Progenitor cell of endocrine pancreas (in vitro differentiated cells): ENCODE data around the gene ZFHX3. TPM values are rescaled to one million over a fixed set of nuclear protein-coding genes. Genes with fewer than 3 reads are reported as not detected.
"Not testable (repeated sequence)": the region's sequence is repeated elsewhere in the genome, so short reads cannot be mapped to it uniquely, and the experiment has no call there.

Experiments
- DNase-seq: peaks from one replicate; pipeline ENCODE4 v3.0.0; 2021; ENCODE audit warnings: low spot score; ENCODE audit not compliant: unreplicated experiment
- H3K27ac Mint-ChIP-seq: 2 replicates; pipeline ENCODE4 v1.8.0; 2021; ENCODE audit warnings: mild to moderate bottlenecking, moderate library complexity, mixed read lengths
- H3K27me3 Mint-ChIP-seq: 2 replicates; pipeline ENCODE4 v1.8.0; 2021; ENCODE audit warnings: mixed read lengths
- H3K36me3 Mint-ChIP-seq: 2 replicates; pipeline ENCODE4 v1.8.0; 2022; ENCODE audit warnings: mixed read lengths; ENCODE audit not compliant: insufficient read depth
- H3K4me1 Mint-ChIP-seq: 2 replicates; pipeline ENCODE4 v1.8.0; 2021; ENCODE audit warnings: low read depth, mixed read lengths
- H3K4me3 Mint-ChIP-seq: 2 replicates; pipeline ENCODE4 v1.8.0; 2021; ENCODE audit warnings: low read depth, mild to moderate bottlenecking, moderate library complexity, mixed read lengths
- H3K9me3 Mint-ChIP-seq: 2 replicates; pipeline ENCODE4 v1.8.0; 2021; ENCODE audit warnings: low read depth, mixed read lengths
- total RNA-seq: library from RNA; stranded (reverse); gene quantifications from 2 replicates; pipeline ENCODE4 v1.2.1, GENCODE V29; 2021
- TF ChIP-seq, protein P1 (sequence below): fragments of 200-600 bp; sonication (generic); IDR thresholded peaks from one replicate; pipeline ENCODE4 v1.5.0; 2021; ENCODE audit warnings: antibody characterized with exemption, mild to moderate bottlenecking; ENCODE audit not compliant: unreplicated experiment

Gene ZFHX3
- total RNA-seq, 1 donor from 2014 or later = 54.0 TPM

DNA sequence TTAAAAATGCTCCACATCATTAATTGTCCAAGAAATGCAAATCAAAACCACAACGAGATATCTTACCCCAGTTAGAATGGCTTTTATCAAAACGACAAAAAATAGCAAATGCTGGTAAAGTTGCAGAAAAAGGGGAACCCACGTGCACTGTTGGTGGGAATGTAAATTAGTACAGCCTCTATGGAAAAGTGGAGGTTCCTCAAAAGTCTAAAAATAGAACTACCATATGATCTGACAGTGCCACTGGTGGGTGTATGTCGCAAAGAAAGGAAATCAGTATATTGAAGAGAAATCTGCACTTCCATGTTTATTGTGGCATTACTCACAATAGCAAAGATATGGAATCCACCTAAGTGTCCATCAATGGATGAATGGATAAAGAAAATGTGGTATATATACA is 38.2 kb upstream of the ZFHX3 start:
- Mint-ChIP-seq H3K36me3 (no peaks in the 10 kb centered on the region), H3K4me3 (no peak overlapping the region), H3K9me3 (peaks cover 7% of the 10 kb centered on the region), H3K27me3 (peaks cover 8% of the 10 kb centered on the region), H3K4me1 (no peaks in the 10 kb centered on the region), H3K27ac (no peak overlapping the region)
- TF ChIP-seq, protein P1, sequence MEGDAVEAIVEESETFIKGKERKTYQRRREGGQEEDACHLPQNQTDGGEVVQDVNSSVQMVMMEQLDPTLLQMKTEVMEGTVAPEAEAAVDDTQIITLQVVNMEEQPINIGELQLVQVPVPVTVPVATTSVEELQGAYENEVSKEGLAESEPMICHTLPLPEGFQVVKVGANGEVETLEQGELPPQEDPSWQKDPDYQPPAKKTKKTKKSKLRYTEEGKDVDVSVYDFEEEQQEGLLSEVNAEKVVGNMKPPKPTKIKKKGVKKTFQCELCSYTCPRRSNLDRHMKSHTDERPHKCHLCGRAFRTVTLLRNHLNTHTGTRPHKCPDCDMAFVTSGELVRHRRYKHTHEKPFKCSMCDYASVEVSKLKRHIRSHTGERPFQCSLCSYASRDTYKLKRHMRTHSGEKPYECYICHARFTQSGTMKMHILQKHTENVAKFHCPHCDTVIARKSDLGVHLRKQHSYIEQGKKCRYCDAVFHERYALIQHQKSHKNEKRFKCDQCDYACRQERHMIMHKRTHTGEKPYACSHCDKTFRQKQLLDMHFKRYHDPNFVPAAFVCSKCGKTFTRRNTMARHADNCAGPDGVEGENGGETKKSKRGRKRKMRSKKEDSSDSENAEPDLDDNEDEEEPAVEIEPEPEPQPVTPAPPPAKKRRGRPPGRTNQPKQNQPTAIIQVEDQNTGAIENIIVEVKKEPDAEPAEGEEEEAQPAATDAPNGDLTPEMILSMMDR = no peak
- no peak for DNase-seq

DNA sequence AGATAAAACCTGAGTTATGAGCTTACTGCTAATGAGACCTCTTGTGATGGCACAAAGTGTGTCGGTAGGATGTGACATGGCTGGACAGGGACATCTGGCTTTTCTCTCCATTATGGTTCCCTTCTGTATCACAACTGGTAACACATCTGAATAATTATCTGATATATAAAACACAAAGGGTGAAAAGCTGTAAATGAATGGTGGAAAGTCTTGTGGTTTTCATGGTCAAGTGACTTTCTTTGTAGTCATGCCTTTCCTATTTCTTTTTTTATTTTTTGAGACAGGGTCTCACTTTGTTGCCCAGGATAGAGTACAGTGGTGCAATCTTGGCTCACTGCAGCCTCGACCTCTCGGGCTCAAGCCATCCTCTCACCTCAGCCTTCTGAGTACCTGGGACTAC is 35.3 kb upstream of the ZFHX3 start:
- Mint-ChIP-seq H3K27me3 (peaks cover 14% of the 10 kb centered on the region), H3K4me1 (no peaks in the 10 kb centered on the region), H3K9me3 (peaks cover 7% of the 10 kb centered on the region), H3K27ac (no peak overlapping the region), H3K4me3 (no peak overlapping the region), H3K36me3 (no peaks in the 10 kb centered on the region)
- DNase-seq = no peak
- TF ChIP-seq, protein P1 = no peak

DNA sequence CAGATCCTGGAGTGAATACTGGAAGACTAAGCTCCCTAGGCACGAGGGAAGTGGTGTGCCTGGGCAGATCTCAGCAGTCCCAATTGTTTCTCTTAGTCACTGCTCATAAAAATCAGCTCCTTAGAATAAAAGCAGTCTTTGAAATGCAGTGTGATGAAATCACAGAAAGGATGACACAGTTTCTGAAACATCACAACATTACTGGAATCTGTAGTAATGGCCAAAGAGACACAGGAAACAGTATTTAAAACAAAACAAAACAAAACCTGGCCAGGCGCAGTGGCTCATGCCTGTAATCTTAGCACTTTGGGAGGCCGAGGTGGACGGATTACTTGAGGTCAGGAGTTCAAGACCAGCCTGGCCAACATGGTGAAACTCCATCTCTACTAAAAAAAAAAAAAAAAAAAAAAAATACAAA is 34.7 kb upstream of the ZFHX3 start:
- DNase-seq, H3K4me1 Mint-ChIP-seq, H3K9me3 Mint-ChIP-seq, H3K27ac Mint-ChIP-seq, H3K4me3 Mint-ChIP-seq, H3K36me3 Mint-ChIP-seq: not testable (repeated sequence)
- peaks cover 12% of the 10 kb centered on the region for H3K27me3 Mint-ChIP-seq

DNA sequence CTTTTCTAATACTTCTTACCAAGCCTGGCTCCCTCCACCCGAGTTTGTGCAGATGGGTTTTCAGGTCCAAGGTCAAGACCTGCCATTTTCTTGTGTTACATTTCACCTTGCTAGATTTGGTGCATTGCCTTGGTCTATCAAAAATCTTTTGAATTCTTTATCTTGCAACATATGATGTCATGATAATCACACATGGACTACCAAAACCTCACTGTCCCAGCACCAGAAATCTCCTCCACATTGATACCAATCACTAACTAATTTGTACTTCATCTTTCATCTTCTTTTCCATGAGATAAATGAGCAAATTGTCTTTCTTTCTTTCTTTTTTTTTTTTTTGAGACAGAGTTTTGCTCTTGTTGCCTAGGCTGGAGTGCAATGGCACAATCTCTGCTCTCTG is 33.0 kb upstream of the ZFHX3 start:
- Mint-ChIP-seq H3K27ac (no peak overlapping the region), H3K36me3 (no peaks in the 10 kb centered on the region), H3K27me3 (peaks cover 12% of the 10 kb centered on the region), H3K4me3 (no peak overlapping the region), H3K9me3 (peaks cover 7% of the 10 kb centered on the region), H3K4me1 (peaks cover 2% of the 10 kb centered on the region)
- no peak for DNase-seq
- TF ChIP-seq, protein P1 = no peak

DNA sequence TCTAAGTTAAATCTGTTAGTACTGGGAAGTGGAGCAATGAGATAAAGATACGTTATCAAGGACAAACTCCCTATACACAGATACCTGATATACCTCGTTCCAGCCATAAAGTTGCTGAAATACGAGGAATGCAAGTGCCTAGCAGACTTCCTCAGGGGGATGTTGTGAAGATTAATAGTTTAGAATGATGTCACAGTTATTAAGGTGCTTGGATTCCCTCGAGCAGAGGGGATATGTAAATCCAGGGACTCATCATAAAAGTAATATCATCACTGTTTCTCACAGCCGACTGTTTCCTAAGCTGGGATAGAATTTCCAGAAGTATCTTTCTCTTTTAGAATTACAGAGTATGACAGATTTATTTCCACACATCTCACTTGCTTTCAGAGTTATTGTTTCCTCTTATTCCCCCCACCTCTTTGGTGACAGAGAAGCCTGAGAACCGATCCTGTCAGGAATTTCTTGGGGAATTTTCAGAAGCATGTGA is 28.4 kb upstream of the ZFHX3 start:
- no peak for DNase-seq
- no peaks in the 10 kb centered on the region for H3K9me3 Mint-ChIP-seq
- peaks cover 25% of the 10 kb centered on the region for H3K27me3 Mint-ChIP-seq
- peaks cover 5% of the 10 kb centered on the region for H3K4me1 Mint-ChIP-seq
- no peak overlapping the region for H3K4me3 Mint-ChIP-seq
- H3K27ac Mint-ChIP-seq = peak overlapping the region; percentile 8
- TF ChIP-seq, protein P1 = no peak
- no peaks in the 10 kb centered on the region for H3K36me3 Mint-ChIP-seq

DNA sequence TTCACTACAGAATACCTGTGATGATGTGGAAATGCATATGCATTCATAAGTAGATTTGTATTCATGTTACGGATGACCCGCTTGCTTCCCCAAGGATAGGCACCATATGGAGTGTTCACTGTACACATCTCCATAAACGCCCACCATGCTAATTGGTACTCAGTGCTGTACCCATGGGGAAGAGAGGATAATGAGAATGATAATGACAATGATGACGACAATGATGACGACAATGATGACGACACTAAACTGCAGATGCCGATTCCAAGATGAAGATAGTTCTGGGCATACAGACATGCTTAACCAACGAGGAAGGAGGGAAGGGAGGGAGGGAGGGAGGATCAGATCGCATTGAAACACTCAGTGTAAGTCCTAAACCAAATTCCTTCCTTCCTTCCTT is 26.5 kb upstream of the ZFHX3 start:
- Mint-ChIP-seq H3K27ac (no peak overlapping the region), H3K9me3 (no peaks in the 10 kb centered on the region), H3K4me3 (no peak overlapping the region), H3K36me3 (no peaks in the 10 kb centered on the region), H3K4me1 (peaks cover 17% of the 10 kb centered on the region), H3K27me3 (peaks cover 23% of the 10 kb centered on the region)
- TF ChIP-seq, protein P1 = no peak
- no peak for DNase-seq

DNA sequence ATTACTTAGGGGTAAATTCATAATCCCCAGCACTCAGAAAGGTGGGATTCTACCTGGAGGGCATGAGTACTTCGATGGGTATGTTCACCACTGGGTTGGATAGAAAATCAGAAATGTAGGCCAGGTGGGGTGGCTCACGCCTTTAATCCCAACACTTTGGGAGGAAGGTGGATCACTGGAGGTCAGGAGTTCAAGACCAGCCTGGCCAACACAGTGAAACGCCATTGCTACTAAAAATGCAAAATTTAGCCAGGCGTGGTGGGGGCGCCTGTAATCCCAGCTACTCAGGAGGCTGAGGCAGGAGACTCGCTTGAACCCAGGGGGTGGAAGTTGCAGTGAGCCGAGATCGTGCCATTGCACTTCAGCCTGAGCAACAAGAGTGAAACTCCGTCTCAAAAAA is 24.1 kb upstream of the ZFHX3 start:
- not testable (repeated sequence) for H3K27ac Mint-ChIP-seq, H3K9me3 Mint-ChIP-seq, H3K4me3 Mint-ChIP-seq, DNase-seq, H3K36me3 Mint-ChIP-seq
- Mint-ChIP-seq H3K27me3 (peaks cover 46% of the 10 kb centered on the region), H3K4me1 (peaks cover 20% of the 10 kb centered on the region)
